ENCODE measurements around the gene ACOXL. TPM values are rescaled to one million over a fixed set of nuclear protein-coding genes. Genes with fewer than 3 reads are reported as not detected.

The ACOXL gene
- total and polyA plus RNA-seq, 10 of the 15 experiments (the other 5 are each of a cell fraction or from before 2014, with no cell fraction given), result 0.05 to 1.3 (median 0.71) TPM

- Histone ChIP-seq H4K20me1 (ENCODE audit: control insufficient read depth, insufficient read depth) (no peaks in the 10 kb centered on the region), H3K4me2 (ENCODE audit: control insufficient read depth, insufficient read depth) (no peak overlapping the region), H3K27me3 (replicated peaks in 1 of 2; ENCODE audit: control insufficient read depth in 2 of 2, insufficient read depth in 2 of 2, low read length in 1 of 2) (peaks cover 3% of the 10 kb centered on the region in 2 experiments; a peak in 2 of 4 replicates), H3K9ac (ENCODE audit: control insufficient read depth, insufficient read depth, low read length) (no peak overlapping the region), H3K9me3 (replicated peaks; ENCODE audit: control insufficient read depth, insufficient read depth, low read length) (no peaks in the 10 kb centered on the region), H3K79me2 (ENCODE audit: control insufficient read depth, insufficient read depth, low read length) (no peaks in the 10 kb centered on the region), H3K4me3 (no peak overlapping the region), H2AFZ (ENCODE audit: control insufficient read depth, low read depth, low read length) (no peak overlapping the region), H3K36me3 (ENCODE audit: control insufficient read depth in 2 of 2, insufficient read depth in 2 of 2, low read length in 1 of 2) (no peaks in the 10 kb centered on the region), H3K27ac (ENCODE audit: control insufficient read depth, insufficient read depth) (no peak overlapping the region), H3K4me1 (ENCODE audit: control insufficient read depth, insufficient read depth, low read length) (no peaks in the 10 kb centered on the region)
- ChIA-PET POLR2A (no interaction called here), RAD21 (ENCODE audit: unreplicated experiment) (interaction anchor here (1.1 kb wide), 1 partner anchor 29 kb away, joined by 3 read pairs; no protein-coding TSS in a partner anchor), SMC1A (ENCODE audit: uncharacterized antibody, unreplicated experiment) (interaction anchor here (1.2 kb wide), 1 partner anchor 10 kb away, joined by 4 read pairs; no protein-coding TSS in a partner anchor), CTCF (interaction anchor here (0.6 kb wide), 1 partner anchor 39 kb away, joined by 3 read pairs; no protein-coding TSS in a partner anchor)
- no TSS peak for BruUV-seq (replicated peaks)
- WGBS (ENCODE audit: insufficient coverage, insufficient replicate concordance, low lambda C conversion rate, missing lambda C conversion rate), result 64% methylated on average over 2 of the region's 2 CpGs
- no peak for ATAC-seq
- no peak for FAIRE-seq
- intact Hi-C loops (cut with micrococcal nuclease; ENCODE audit: unreplicated experiment), result no loop called here
- no peak for DNase-seq (ENCODE audit: low read depth, low spot score)
- TF ChIP-seq NR2F1 (conservative IDR thresholded peaks at IDR 0.05) (no peak), CEBPB (IDR thresholded peaks at IDR 0.05; ENCODE audit: borderline replicate concordance in 1 of 2, low read depth in 2 of 2, low read length in 2 of 2) (no peak), HDAC6 (IDR thresholded peaks at IDR 0.05; ENCODE audit: unreplicated experiment) (no peak), CEBPZ (IDR thresholded peaks at IDR 0.05; ENCODE audit: low read depth, low read length) (no peak), HDAC2 (IDR thresholded peaks at IDR 0.05) (no peak), EED (IDR thresholded peaks at IDR 0.05; ENCODE audit: low read depth) (no peak), YY1 (IDR thresholded peaks at IDR 0.05; ENCODE audit: low read depth, low read length) (no peak)
- TF ChIP-seq, protein P1, sequence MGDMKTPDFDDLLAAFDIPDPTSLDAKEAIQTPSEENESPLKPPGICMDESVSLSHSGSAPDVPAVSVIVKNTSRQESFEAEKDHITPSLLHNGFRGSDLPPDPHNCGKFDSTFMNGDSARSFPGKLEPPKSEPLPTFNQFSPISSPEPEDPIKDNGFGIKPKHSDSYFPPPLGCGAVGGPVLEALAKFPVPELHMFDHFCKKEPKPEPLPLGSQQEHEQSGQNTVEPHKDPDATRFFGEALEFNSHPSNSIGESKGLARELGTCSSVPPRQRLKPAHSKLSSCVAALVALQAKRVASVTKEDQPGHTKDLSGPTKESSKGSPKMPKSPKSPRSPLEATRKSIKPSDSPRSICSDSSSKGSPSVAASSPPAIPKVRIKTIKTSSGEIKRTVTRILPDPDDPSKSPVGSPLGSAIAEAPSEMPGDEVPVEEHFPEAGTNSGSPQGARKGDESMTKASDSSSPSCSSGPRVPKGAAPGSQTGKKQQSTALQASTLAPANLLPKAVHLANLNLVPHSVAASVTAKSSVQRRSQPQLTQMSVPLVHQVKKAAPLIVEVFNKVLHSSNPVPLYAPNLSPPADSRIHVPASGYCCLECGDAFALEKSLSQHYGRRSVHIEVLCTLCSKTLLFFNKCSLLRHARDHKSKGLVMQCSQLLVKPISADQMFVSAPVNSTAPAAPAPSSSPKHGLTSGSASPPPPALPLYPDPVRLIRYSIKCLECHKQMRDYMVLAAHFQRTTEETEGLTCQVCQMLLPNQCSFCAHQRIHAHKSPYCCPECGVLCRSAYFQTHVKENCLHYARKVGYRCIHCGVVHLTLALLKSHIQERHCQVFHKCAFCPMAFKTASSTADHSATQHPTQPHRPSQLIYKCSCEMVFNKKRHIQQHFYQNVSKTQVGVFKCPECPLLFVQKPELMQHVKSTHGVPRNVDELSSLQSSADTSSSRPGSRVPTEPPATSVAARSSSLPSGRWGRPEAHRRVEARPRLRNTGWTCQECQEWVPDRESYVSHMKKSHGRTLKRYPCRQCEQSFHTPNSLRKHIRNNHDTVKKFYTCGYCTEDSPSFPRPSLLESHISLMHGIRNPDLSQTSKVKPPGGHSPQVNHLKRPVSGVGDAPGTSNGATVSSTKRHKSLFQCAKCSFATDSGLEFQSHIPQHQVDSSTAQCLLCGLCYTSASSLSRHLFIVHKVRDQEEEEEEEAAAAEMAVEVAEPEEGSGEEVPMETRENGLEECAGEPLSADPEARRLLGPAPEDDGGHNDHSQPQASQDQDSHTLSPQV (IDR thresholded peaks at IDR 0.05), result no peak
- TF ChIP-seq, protein P2, sequence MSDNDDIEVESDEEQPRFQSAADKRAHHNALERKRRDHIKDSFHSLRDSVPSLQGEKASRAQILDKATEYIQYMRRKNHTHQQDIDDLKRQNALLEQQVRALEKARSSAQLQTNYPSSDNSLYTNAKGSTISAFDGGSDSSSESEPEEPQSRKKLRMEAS (IDR thresholded peaks at IDR 0.05; ENCODE audit: low read depth, low read length), result no peak
- TF ChIP-seq, protein P3, sequence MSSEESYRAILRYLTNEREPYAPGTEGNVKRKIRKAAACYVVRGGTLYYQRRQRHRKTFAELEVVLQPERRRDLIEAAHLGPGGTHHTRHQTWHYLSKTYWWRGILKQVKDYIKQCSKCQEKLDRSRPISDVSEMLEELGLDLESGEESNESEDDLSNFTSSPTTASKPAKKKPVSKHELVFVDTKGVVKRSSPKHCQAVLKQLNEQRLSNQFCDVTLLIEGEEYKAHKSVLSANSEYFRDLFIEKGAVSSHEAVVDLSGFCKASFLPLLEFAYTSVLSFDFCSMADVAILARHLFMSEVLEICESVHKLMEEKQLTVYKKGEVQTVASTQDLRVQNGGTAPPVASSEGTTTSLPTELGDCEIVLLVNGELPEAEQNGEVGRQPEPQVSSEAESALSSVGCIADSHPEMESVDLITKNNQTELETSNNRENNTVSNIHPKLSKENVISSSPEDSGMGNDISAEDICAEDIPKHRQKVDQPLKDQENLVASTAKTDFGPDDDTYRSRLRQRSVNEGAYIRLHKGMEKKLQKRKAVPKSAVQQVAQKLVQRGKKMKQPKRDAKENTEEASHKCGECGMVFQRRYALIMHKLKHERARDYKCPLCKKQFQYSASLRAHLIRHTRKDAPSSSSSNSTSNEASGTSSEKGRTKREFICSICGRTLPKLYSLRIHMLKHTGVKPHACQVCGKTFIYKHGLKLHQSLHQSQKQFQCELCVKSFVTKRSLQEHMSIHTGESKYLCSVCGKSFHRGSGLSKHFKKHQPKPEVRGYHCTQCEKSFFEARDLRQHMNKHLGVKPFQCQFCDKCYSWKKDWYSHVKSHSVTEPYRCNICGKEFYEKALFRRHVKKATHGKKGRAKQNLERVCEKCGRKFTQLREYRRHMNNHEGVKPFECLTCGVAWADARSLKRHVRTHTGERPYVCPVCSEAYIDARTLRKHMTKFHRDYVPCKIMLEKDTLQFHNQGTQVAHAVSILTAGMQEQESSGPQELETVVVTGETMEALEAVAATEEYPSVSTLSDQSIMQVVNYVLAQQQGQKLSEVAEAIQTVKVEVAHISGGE (CRISPR knock-in tag; IDR thresholded peaks at IDR 0.05), result no peak
- in situ Hi-C loops (cut with MboI), result no loop called here
These were observed 362.3 kb downstream of the ACOXL start for GRCh38 chr2:111094691-111095090.

All from GM12878 (cell line).